NCI-H2029 (cell line): ENCODE data around the gene NCOA5.
"Not testable (repeated sequence)": the region's sequence is repeated elsewhere in the genome, so short reads cannot be mapped to it uniquely, and the experiment has no call there.

Experiments
- DNase-seq: peaks from one replicate; lab custom pipeline; 2025; lab: John Stamatoyannopoulos, UW

Gene NCOA5

DNA sequence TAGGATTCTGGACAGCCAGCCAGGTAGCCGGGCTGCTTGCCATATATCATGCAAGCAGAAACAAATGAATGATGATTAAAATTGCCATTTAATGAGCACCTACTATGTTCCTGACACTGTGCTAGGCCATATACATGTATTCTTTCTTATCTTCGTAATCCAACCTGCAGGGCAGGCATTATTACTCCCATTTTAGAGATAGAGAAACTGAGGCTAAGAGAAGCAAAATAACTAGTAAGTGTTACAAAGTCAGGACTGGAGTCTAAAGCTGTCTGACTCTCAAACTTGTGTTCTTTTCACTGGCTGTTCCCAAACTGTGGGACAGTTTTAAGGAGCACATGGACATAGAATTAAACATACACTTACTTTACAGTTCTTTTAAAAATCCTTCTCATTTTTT lies 30.4 kb upstream of the NCOA5 start:
- no peak for DNase-seq

DNA sequence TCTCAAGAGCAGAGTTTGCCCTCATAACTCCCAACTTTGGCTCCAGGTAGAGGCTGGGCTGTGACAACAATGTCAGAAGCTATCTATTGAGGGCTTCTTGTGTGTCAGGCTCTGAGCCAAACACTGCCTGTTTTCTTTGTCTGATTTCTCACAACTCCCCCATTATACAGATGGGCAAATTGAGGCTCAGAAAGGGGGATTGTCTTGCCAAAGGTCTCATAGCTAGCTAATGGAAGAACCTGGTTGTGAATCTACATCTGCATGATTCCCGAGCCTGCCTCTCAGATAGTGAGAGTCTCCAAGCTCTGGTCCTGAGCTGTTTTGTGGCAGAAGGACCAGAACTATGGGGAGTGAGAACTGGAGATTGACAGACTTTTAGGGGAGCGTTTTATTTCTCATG lies 29.8 kb upstream of the NCOA5 start:
- no peak for DNase-seq

DNA sequence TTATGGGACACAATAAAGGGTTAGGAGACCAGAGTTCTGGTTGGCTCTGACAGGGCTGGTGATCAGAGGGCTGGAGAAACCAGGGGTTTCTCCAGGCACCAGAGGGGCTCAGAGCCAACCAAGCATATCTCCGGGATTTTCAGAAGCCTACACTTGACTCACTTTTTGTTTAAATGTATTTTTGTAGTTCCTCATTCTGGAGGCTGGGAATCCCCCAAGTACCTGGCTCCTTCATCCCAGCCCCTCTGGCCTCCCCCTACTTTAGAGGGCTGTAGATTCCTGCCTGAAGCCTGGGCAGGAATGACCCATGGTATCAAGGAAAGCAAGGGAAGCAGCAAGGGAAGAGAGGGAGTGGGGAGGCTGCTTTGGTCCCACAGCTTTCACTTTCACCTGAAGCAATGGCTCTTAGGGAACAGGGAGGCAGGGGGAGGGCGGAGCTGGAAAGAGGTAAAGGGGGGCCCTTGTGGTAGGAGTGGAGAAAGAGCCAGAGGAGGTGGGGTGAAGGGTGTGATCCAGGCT lies 29.3 kb upstream of the NCOA5 start:
- no peak for DNase-seq

DNA sequence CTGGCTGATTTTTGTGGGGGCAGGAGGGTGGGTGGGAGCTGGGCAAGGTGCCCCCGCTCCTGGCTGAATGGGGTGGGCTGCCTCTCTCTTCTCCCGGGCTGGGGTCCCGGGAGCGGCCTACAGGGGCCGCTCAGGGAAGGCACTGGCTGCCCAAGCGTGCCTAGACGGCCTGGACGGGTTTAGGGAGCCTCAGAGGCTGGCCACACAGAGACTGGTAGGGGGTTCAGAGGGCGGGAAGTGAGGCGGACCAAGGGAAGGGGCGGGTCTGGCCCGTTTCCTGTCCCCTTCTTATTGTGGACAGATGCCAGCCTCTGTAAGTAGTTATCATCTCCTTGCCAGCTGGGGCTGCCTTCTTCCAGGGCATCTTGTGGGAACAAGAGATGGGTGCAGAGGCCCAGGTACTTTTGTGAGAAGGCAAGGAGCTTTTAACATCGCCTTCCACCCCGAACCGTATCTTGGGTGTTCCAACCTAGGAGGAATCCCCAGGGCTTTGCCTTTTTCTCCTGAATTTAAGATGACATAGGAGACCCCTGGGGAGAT lies 28.8 kb upstream of the NCOA5 start:
- no peak for DNase-seq

DNA sequence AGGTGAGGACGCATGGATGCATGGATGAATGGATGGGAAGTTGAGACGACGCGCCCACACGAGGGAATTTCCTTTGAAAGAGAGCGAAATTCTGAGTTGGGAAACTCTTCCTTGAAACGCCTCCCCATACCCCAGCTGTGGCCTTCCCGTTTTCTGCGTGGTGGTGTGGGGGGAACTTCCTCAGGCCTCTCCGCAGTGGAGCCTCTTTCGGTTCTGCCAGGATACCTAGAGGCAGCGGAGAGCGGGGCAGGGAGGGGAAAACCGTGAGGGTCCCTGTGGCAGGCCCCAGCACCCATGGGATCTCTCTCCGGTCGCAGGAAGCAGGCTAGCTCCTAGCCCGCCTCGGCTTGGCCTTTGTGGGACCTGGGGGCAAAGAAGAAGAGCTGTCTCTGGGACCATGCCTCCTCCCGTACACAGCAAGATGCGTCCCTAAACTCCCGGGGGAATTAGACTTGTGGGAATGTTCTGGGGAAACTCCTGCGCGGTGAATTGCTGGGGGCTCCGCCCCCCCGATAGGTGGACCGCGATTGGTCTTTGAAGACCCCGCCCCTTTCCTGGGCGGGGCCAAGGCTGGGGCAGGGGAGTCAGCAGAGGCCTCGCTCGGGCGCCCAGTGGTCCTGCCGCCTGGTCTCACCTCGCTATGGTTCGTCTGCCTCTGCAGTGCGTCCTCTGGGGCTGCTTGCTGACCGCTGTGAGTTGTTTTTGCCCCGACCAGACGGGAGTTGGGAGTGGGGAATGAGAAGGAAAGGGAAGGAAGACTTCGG lies 28.1 kb upstream of the NCOA5 start, which contains the start of gene CD40:
Gene CD40, plus strand, starts transcription at position 611 of the 764 bp plus-strand sequence. Its CDS starts 30 bp downstream, at position 641.
- peak; percentile 62 for DNase-seq

DNA sequence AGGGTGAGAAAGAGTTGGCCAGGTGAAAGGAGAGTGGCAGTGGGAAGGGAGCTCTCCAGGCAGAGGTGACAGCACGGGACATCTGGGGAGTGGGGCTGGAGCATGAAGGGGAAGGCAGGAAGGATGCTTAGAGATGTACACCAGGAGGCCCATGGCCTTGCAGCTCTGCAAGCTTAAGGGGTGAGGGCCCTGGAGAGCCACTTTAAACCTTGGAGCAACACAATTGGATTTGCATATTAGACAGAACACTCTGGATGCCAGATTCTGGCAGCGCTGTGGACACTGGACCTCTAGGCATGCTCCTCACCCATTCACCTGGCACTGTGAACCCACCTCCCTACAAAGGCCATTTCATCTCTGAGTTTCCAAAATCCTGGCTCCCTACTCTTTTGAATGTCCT lies 24.7 kb upstream of the NCOA5 start:
- DNase-seq, result no peak

DNA sequence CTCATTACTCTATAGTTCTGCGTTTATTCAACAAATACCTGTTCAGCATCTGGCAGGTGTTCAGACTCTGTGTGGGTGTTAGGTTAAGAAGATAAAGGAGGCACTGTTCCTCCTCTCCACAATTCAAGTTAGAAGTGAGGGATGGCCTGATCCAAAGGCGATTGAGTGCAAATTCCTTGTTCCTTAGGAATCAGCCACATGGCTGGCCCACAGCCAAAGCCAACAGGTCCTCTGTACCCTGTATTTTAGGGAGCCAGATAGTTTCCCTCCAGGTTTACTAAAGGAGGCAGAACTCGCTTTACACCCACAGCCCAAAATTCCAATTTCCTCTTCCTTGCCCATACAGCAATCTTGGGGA lies 23.3 kb upstream of the NCOA5 start:
- no peak for DNase-seq

DNA sequence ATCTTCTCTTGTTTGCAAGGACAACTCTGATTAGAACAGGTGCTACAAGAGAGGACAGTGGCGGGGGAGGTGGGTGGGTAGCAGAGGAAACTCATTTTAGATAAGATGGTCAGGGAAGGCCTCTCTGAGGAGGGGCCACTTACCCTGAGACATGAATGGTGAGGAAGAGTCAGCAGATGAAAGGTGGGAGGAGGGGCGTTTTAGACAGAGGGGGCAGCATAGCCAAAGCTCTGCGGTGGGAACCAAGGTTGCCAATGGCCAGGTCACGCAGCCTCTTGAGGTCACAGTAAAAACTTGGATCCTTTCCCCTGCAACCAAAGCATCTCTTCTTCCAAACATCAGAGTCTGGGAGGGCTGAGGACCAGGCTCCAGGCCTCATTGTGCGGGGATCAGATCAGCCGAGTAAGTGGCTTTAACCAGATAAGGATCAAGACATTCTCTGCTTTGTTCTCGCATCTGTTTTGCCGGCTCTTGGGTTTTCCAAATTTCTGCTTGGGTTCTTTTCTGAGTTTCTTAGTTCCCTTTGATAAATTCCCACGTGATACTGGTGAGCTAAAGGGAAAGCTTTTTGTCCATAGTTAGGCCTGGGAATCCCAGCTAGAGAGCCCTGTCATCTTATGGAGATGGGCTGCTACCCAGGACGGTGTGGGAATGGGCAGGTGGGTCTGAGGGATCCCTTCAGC lies 22.8 kb upstream of the NCOA5 start:
- no peak for DNase-seq

DNA sequence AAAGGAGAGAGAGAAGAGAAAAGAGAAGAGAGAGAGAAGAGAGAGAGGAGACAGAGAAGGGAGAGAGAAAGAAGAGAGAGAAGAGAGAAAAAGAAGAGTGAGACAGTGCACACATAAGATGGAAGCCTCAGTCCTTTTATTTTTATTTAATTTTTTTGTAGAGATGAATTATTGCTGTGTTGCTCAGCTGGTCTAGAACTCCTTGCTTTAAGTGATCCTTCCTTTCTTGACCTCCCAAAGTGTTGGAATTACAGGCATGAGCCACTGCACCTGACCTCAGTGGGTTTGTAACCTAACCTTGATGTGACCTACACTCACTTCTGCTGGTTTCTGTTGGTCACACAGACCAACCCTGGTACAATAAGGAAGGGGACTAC lies 22.1 kb upstream of the NCOA5 start:
- no peak for DNase-seq

DNA sequence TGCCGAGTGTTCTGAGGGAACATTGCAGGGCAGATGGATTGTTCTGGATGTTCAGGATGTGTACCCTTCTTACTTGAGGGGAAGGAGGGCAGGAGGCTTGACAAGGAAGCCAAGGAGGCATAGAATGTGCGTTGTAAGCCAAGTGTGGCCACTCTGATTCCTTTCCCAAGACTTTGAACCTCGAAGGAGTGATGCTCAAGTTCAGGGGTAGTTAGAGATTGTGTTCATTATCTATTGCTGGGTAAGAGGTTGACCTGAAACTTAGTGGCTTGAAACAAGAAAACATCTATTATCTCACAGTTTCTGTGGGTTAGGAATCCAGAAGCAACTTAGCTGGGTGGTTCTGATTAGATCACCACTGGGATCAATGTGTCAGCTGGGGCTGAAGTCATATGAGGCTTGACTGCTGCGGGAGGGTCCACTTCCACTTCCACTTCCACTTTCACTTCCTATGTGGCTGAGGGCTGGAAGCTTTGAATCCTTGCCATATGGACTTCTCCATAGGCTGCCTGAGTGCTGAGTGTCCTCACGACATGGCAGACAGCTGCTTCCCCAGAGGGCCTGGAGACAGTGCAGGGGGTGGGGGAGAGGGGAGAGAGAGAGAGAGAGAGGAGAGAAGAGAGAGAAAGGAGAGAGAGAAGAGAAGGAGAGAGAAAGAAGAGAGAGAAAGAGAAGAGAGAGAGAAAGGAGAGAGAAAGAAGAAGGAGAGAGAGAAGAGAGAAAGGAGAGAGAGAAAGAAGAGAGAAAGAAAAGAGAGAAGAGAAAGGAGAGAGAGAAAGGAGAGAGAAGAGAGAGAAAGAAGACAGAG lies 21.5 kb upstream of the NCOA5 start:
- DNase-seq, result no peak

DNA sequence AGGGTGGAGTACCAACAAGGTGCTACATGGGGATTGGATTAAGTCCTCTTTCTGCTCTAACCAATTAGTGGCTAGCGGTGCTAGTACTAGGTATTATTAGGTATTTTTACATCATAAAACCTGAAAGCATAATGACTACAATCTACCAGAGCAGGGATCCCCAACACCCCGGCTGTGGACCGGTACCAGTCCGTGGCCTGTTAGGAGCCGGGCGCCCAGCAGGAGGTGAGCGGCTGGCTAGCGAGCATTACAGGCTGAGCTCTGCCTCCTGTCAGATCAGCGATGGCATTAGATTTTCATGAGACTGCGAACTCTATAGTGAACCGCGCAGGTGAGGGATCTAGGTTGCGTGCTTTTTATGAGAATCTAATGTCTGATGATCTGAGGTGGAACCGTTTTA lies 19.2 kb upstream of the NCOA5 start:
- DNase-seq, result no peak

DNA sequence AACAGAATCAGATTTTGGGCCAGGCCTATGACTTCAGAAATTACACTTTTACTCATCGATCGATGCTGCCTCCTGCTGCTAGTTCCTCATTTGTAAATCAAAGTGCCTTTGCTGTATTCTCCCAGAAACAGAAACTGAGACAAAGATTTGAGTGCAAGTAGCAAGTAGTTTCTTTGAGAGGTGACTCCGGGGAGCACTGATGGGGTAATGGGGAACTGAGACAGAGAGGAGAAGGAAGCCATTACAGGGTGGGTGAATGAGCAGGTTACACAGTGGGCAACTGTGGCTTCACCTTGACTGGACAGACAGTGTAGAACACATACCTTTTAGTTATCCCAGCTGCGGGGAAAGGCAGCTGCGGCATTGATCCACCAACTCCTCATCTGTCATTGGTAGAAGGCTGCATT lies 18.7 kb upstream of the NCOA5 start:
- DNase-seq, result no peak

DNA sequence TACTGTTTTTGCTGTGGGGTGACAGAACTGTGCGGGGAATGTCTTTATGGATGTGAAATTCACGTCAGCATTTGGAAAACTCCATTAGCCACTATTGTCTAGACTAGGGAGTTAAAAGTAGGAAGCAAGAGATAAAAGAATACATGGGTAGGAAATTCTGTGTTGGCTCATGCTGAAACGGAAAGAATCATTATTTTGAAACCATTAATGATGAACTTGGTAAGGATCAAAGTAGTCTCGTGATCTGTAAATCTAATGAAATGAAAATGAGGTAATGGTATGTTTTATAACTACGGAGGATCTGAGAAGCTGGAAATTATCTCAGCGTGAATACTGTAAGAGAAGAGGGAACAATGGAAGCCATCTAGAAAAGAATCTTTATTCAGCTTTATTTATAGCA lies 17.3 kb upstream of the NCOA5 start:
- DNase-seq, result no peak

DNA sequence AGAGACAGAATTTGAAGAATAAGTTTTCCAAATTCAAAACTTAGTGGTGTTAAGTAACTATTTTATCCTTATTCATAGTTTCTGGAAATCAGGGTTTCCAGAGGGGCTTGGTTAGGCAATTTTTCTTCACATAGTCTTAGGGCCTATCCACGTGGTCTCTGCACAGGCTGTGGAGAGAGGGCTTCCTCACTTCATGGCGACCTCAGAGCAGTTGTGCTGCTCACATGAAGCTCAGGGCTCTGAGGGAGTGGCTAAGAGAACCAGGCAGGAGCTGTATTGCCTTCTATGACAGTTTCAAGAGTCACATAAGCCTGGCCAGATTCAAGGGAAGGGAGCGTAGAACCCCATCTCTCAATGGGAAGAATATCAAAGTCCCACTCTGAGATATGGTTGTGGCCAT lies 14.5 kb upstream of the NCOA5 start:
- no peak for DNase-seq

DNA sequence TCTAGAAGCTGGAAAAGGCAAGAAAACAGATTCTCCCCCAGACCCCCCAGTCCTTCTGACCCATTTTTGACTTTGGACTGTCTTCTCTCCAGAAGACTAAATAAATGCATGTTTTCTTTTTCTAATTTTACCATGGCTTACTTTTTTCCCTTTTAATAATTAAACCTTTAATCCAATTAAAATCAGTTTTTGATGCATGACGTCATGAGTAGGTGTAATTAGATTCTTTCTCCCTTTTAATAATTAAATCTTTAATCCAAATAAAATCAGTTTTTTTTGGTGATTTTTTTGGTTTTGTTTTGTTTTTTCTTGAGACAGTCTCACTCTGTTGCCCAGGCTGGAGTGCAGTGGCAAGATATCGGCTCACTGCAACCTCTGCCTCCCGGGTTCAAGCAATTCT lies 13.2 kb upstream of the NCOA5 start:
- no peak for DNase-seq

DNA sequence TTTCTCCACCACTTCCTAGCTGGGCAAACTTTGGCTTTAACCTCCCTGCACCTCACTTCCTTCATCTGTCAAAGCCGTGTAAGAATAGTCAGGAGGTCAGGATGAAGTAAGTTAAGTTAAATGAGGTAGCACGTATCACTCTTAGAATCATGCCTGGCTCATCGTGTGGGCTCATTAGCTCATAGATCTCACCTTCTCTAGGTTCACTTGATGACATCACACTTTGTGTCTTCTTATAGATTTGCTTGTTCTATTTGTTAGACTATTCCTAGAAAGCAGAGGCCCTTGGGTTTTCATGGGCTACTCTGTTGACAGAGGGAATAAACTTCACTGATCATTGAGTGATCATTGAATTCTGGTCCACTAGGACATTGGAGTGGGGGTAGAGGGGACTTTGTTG lies 12.2 kb upstream of the NCOA5 start:
- DNase-seq, result no peak

DNA sequence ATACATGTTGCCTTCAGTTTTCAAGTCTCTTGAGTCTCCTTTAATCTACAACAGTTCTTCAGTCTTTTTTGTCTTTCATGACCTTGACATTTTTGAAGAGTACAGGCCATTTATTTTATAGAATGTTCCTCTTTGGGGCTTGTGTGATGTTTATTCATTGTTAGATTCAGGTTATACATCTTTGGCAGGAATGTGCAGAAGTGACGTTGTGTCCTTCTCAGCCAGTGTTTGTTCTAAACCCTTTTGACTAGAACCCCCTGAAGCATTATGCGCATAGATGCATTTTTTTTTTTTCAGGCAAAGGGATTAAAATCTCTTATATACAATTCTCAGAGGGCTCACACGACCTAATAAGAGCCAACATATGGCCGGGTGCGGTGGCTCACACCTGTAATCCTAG lies 11.2 kb upstream of the NCOA5 start:
- no peak for DNase-seq

DNA sequence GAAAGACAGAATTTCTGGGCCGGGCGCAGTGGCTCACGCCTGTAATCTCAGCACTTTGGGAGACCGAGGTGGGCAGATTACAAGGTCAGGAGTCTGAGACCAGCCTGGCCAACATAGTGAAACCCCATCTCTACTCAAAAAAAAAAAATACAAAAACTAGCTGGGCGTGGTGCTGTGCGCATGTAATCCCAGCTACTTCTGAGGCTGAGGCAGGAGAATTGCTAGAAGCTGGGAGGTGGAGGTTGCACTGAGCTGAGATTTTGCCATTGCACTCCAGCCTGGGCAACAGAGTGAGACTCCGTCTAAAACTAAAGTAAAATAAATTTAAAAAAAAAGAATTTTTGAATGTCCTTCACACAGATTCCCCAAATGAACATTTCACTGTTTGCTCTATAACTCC lies 10.7 kb upstream of the NCOA5 start:
- DNase-seq, result not testable (repeated sequence)

DNA sequence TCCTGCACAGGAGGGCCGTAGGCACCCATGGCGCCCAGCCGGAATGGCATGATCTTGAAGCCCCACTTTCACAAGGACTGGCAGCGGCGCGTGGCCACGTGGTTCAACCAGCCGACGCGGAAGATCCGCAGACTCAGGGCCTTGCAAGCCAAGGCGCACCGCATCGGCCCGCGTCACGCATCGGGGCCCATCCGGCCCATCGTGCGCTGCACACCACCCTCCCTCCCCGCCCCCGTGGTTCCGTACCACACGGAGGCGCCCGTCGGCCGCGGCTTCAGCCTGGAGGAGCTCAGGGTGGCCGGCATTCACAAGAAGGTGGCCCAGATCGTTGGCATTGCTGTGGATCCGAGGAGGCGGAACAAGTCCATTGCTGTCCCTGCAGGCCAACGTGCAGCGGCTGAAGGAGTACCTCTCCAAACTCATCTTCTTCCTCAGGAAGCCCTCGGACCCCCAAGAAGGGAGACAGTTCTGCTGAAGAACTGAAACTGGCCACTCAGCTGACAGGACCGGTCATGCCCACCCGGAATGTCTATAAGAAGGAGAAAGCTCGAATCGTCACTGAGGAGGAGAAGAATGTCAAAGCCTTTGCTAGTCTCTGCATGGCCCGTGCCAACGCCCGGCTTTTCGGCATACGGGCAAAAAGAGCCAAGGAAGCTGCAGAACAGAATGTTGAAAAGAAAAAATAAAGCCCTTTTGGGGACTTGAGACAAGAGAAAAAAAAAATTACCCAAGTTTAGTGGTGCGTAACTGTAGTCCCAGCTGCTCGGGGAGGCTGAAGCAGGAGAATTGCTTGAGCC lies 9.9 kb upstream of the NCOA5 start:
- DNase-seq, result no peak

DNA sequence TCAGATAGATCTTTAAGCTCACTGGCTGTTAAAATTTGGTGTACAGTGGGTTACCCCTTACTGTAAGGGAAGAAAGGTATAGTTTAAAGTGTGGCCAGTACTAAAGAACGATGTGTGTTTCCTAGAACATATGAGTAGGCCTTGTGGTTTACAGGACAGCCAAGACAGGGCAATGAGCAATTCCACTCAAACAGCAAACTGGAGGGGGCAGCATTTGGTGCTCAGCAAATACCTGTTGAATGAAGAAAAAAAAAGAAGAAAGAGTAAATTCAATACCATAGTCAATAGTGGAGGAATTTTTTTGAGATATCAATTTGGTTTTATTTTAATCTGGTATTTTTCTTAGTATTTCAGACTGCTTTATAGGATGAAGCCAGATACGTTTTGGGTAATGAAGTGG lies 3.8 kb upstream of the NCOA5 start:
- no peak for DNase-seq

DNA sequence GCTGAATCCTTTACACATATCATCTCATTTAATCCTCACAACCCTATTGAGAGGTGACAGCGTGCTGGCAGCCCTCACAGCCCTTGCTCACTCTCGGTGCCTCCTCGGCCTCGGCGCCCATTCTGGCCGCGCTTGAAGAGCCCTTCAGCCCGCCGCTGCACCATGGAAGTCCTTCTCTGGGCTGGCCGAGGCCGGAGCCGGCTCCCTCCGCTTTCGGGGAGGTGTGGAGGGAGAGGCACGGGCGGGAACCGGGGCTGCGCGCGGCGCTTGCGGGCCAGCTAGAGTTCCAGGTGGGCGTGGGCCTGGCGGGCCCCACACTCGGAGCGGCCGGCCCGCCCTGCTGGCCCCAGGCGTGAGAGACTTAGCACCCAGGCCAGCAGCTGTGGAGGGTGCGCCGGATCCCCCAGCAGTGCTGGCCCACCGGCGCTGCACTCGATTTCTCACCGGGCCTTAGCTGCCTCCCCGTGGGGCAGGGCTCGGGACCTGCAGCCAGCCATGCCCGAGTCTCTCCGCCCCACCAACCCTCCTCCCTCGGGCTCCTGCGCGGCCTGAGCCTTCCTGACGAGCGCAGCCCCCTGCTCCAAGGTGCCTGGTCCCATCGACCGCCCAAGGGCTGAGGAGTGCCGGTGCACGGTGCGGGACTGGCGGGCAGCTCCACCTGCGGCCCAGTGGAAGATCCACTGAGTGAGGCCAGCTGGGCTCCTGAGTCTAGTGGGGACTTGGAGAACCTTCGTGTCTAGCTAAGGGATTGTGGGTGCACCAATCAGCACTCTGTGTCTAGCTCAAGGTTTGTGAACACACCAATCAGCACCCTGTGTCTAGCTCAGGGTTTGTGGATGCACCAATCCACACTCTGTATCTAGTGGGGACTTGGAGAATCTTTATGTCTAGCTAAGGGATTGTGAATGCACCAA lies 2.1 kb upstream of the NCOA5 start:
- not testable (repeated sequence) for DNase-seq
